HG03342 (cell line): ENCODE results near the gene MCRIP2.

ENCODE experiments used
- ATAC-seq: cut with Tn5 transposase; IDR thresholded peaks from one replicate; pipeline ENCODE4 v1.9.1; 2021; ENCODE audit warnings: mild to moderate bottlenecking, moderate library complexity; ENCODE audit not compliant: unreplicated experiment

MCRIP2 gene

DNA sequence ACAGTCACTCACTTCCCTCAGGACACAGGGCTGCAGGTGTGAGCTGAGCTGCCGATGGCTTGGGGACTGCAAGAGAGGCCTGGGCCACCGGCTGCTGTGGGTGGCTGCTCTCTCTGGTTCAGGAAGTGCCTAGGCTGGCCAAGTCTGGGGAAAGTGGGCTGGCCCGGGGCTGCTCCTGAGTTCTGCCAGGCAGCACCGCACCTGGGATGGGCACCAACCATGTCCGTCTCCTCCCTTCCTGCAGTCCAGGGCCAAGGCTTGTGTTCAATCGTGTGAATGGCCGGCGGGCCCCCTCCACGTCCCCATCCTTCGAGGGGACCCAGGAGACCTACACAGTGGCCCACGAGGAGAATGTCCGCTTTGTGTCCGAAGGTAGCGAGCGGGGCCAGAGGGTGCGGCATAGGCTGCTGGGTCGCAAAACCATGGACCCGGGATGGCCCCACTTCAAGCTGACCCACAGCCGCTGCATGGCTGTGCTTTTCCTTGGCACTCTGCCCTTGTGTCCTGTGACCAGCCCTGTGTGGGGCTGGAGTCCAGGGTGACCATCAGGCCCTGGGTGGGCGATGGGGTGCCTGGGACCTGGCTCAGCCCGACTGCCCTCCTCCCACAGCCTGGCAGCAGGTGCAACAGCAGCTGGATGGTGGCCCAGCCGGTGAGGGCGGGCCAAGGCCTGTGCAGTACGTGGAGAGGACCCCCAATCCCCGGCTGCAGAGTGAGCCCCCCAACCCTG is 5.7 kb downstream of the MCRIP2 start:
- no peak for ATAC-seq

DNA sequence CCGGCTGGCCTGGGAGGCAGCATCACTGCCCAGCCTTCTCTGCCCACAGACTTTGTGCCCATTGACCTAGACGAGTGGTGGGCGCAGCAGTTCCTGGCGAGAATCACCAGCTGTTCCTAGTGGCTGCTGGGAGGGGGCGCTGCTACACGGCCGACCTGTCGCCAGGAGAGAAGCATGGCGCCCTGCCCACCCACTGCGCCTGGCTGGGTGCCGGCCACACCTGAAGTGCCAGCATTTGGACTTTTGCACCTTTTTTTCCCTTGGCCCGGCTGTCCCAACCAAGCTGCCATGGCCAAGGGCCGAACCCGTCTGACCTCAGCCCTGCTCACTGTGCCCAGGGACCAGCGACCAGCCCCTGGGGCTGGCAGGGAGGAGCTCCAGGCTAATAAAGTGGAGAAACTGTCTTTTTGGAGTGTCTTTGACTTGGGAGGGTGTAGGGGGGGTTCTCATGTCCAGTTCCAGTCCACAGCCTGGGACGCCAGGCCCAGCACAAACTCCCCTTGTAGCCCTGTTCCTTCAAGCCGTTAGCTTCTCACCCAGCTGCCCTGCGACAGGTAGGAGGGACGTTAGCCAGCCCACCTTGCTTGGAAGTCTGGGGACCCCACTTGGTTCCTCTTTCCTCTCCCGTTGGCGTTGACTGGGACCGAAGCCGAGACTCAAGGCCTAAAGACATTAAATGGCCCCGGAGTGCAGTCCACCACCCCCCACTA is 6.6 kb downstream of the MCRIP2 start:
- no peak for ATAC-seq

DNA sequence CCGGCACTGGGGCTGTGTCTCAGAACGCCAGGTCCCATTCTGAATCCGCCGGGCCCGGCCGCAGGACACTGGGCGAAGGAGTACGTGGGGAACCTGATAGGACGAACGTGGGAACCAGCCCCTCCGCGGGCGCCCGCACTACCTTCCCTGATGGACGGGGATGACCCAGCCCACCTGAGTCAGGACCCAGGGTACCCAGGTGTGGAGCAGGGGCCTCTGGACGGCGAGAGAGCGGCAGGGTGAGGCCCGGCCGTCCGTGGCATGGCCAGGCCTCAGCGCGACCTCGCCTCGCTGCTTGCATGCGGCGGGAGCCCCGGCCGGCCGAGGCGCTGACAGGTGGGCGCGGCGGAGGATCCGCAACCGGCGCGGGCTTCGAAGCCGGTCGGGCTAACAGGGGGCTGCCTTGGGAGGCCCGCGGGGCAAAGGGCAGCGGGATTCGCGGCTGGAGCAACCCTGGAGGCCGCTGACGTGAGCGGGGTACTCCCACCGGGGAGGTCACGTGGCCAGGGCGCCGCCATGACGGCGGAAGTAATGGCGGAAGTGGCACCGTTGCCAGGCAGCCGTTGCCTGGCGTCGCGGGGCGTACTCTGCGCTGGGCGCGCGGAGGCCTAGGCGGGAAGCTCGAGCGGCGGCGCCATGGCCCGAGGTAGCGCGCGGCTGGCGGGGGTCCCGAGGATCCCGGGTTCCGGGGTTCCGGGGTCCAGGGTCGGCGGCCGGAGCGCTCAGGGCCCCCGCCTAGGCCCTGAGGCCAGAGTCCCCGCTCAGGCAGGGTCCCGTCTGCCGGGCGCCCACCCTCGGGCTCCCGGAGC is 7.4 kb downstream of the MCRIP2 start, which contains the start of gene WDR90:
WDR90 (plus strand) TSS at position 585 of the 809 bp plus-strand sequence; CDS start at position 637, 52 bp downstream.
- peak; percentile 76 for ATAC-seq

DNA sequence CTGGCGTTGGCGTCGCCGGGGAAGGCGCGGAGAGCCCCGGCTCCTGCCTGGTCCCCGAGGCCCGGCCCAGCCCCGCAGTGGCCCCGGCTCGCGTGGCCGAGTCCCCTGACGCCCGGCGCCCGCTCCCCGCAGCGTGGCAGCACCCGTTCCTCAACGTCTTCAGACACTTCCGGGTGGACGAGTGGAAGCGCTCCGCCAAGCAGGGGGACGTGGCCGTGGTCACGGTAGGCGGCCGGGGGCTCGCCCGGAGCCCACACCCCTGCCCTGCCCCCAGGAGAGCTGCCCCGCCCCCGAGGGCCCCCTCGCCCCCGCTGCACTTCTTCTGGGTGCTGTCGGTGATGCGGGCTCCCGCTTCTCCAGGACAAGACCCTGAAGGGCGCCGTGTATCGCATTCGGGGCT is 8.0 kb downstream of the MCRIP2 start:
- peak; percentile 10 for ATAC-seq

DNA sequence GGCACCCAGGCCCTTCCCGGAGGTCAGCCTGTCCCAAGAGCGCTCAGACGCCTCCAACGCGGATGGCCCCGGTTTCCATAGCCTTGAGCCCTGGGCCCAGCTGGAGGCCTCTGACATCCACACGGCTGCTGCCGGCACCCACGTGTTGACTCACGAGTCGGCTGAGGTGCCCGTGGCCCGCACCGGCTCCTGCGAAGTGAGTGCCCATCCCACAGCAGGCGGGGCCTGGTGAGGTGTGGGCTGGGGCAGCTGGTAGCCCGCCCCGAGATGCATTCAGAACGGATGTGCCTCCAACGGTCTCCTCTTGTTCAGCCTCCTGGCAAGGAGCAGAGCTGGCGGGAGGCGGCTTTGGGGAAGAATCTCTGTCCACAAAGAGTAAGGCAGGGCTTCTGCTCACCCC is 10.2 kb downstream of the MCRIP2 start:
- ATAC-seq = no peak

DNA sequence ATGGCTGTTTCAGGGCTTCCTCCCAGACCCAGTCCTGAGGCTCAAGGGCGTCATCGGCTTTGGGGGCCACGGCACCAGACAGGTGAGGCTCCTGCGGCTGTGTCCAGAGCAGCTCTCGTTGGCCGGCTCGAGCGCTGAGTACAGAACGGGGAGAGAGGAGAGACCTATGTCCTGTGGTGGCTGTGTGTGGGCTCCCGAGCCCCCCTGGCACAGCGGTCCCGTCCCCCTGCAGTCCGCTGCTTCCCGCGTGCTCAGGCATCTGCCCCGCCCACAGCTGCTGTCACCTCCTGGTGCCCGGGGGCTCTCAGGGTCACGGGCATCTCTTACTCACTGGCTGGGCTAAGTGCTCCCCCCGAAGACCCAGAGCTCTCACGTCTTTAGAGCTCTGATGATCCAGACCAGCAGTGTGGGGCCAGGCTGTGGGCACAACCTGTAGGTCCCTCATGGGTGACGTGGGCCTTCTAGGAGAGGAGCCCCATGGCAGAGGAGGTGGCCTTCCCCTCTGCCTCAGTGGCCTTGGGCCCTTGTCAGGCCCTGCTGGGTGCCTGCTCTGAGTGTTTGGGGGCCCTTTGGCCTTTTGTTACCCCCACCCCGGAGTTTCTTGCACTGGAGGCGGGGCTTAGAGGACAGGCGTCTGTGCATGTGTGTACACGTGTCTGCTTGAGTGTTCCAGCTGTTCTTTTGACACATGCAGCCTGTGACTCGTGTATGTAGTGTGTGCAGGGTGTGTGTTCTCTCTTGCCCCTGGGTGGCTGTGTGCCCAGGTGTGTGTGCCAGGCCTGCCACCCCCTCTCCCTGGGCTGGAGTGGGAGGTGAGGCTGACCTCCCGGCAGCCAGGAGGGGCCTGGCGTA is 11.1 kb downstream of the MCRIP2 start:
- no peak for ATAC-seq

DNA sequence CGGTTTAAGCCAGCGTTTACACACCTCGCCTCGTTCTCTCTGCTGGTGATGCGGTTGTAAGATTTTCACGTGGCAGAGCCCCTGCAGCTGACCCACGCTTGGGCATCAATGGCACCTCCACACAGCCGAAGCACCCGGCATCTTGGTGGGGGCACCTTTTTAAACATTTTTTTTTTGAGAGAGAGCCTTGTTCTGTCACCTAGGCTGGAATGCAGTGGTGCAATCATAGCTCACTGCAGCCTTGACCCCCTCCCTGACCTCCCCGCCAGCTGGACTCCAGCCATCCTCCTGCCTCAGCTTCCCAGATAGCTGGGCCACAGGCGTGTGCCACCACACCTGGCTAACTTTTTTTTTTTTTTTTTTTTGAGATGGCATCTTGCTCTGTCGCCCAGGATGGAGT is 12.4 kb downstream of the MCRIP2 start:
- no peak for ATAC-seq

DNA sequence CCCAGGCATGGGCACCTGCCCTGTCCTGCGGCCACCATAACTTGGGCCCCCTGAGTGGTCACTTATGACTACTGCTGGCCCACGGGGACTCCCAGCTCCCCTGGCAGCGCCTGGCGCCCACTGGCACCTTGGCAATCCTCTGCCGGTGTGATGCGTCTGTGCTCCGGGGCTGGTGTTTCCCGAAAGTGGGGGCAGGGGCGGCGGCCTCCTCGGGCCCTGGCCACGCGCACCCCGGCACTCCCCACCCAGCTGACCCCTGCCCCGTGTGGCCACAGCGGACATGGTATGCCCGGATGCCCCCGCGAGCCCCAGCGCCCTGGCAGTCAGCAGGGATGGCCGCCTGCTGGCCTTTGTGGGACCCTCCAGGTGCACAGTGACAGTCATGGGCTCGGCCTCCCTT is 15.9 kb downstream of the MCRIP2 start:
- ATAC-seq = no peak

DNA sequence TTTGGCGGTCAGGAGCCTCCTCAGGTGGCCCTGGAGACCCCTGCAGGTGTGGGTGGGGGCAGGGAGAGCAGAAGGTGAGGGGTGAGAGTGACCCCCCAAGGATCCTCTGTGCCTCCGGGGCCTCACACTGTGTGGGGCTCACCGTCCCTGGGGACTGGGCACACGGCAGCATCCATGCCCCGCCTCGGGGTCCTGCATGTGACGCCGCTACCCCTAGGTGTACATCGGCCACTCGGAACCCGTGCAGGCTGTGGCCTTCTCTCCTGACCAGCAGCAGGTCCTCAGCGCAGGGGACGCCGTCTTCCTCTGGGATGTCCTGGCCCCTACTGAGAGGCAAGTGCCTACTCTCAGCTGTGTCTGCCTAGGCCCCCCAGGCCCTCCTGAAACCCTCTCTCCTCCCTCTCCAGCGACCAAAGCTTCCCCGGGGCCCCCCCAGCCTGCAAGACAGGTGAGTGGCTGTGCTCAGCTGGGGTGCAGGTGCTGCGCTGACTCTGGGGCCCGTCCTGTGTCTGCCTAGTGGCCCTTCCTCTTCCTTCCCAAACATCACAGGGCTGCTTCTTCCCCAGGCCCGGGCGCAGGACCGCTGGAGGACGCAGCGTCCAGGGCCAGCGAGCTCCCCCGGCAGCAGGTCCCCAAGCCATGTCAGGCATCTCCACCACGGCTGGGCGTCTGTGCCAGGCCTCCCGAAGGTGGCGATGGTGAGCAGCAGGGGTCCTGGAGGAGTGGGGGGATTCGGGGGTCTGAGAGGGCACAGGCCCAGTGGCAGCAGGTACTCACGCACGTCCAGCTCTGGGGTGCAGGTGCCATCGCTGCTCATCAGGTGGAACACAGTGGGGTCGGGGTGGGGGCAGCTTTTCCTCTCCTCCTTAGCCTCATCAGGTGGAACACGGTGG is 17.3 kb downstream of the MCRIP2 start:
- no peak for ATAC-seq

DNA sequence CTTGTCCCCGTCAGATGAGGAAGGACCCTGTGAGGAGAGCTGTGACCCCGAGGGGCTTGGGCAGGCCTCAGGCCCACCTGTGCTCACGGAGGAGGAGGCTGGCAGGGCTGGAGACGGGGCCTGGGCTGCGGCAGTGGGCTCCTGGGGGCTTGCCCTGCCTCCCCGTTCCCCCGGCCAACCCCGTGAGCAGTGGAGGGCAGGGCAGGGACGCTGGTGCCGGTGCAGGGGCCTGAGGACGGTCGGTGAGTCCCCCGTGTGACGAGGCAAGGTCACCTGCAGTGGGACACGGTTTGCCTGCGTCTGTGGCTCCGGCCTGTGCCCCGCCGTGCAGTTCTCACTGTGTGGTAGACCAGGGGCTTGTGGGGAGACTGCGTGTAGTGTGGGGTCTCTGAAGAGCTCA is 18.0 kb downstream of the MCRIP2 start:
- ATAC-seq = no peak

DNA sequence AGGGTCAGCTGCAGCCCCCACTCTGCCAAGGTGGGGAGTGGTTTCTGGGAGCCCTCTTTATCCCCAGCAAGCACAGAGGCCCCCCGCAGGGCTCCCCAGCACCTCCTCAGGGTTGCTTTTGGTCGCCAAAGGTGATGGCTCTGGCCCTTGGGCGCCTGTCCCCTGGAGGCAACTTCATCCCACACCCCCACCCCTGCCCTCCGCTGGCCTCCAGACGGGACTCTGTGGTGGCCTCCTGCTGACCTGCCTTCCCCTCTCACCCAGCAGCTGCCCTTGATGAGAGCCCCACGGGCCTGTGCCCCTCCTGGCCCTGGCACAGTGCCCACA is 18.5 kb downstream of the MCRIP2 start:
- ATAC-seq = no peak

DNA sequence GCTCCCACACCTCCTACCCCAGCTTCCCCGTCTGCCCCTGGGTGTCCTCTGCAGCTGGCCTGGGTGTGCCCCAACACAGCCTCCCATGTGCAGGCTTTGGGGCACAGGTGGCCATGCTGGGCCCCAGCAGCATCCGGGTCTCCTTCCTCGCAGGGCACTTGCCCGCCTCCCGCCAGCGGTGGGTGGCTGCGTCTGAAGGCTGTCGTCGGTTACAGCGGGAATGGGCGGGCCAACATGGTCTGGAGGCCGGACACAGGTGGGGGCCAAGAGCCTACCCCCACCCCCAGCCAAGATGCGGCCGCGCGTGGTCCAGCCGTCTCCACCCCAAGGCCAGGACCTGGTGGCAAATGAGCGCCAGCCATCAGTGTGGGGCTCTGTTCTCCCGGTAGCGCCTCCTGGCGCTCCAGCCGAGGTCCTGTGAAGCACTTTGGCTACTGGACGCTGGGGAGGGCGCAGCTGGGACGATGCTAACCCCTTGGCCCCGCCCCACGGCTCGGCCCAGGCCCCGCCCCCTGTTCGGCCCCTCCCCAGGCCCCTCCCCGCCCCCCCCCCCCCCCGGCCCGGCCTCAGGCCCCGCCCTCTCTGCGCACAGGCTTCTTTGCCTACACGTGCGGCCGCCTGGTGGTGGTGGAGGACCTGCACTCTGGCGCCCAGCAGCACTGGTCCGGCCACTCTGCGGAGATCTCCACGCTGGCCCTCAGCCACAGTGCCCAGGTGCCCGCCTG is 19.0 kb downstream of the MCRIP2 start:
- peak; percentile 48 for ATAC-seq

DNA sequence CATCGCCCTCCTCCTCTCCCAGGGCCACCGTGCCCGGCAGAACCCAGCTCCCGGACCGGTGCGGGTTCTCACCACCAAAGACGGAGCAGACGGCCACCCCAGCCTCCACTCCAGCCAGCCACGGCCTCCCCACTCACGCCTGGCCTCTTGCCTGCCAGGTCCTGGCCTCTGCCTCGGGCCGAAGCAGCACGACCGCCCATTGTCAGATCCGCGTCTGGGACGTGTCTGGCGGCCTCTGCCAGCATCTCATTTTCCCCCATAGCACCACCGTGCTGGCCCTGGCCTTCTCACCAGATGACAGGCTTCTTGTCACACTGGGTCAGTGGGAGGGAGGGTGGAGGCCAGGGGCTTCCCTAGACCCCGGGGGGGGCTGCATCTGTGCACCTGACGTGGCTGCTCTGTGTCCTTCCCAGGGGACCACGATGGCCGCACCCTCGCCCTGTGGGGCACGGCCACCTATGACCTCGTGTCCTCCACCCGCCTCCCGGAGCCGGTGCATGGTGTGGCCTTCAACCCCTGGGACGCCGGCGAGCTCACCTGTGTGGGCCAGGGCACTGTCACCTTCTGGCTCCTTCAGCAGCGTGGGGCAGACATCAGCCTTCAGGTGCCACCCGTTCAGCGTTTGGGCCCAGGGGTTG is 19.7 kb downstream of the MCRIP2 start:
- ATAC-seq = no peak

DNA sequence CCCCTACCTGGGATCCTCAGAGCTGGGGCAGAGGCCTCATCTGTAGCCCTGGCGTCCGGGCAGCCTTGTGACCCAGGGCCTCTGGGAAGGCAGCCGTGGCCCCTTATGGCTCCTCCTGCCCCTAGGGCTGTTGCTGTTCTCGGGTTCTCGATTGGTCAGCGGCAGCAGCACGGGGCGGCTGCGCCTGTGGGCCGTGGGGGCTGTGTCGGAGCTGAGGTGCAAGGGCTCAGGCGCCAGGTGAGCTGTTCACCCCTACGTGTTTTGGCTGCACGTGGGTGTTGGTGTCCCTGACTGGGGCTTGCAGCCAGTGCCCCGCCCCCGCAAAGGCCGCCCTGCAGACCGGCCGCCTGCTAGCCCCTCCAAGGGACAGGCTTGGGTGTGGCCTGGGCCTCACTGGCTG is 20.5 kb downstream of the MCRIP2 start:
- ATAC-seq = no peak

DNA sequence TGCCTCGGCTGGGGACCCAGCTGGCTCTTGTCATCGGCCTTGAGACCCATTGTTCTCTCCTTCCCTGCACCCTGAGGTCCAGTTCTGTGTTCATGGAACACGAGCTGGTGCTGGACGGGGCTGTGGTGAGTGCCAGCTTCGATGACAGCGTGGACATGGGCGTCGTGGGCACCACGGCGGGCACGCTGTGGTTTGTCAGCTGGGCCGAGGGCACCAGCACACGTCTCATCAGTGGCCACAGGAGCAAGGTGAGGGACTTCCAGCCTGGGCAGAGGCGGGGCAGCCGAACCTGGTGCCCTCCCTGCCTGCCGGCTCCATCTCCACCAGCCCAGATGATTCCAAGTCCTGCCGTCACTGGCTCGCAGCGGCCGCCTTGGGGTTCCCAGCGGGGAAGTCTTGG is 21.0 kb downstream of the MCRIP2 start:
- no peak for ATAC-seq

DNA sequence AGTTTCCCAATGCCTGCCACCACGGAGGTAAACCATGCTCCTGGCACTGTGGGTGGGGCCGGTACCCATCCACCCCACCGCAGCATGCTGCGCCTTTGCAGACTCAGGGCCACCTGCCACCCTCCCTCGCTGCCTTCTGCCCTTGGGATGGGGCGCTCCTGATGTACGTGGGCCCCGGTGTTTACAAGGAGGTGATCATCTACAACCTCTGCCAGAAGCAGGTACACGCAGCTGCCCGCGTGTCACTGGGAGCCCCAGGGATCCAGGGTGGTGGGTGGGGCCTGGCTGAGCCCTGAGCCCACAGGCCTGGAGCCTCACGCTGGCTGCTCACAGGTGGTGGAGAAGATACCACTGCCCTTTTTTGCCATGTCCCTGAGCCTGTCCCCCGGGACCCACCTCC is 24.9 kb downstream of the MCRIP2 start:
- ATAC-seq = no peak

DNA sequence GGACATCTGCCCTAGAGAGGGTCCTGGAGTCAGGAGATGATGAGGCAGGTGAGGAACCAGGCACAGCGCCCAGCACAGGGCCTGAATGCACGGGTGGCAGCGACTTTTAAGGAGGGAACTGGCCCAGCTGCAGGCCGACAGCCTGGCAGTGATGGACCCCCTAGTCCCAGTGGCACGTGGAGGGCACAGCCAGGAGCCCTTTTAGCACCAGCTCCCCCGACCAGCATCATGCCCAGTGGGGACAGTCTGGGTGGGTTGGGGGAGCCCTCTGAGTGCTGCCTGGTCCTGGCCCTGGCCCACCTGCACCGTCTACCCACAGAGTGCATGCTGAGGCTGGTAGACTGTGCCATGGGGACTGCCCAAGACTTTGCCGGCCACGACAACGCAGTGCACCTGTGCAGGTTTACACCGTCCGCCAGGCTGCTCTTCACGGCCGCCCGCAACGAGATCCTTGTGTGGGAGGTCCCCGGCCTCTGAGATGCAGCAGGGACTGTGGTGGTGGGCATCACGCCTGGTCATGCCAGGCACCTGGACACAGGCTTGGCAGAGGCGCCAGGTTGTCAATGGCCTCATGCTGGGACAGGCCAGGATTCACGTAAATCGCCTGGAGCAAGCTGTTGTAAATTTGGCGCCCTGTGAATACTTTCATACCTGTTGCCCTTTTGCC is 25.6 kb downstream of the MCRIP2 start:
- ATAC-seq = no peak
